ENCODE results near the gene ANKRD44. TPM values are rescaled to one million over a fixed set of nuclear protein-coding genes. Genes with fewer than 3 reads are reported as not detected.
"Not testable (repeated sequence)": the region's sequence is repeated elsewhere in the genome, so short reads cannot be mapped to it uniquely, and the experiment has no call there.

ANKRD44 gene
- polyA plus RNA-seq, 3 donors = 9.6 to 10.5 (median 9.8) TPM

DNA sequence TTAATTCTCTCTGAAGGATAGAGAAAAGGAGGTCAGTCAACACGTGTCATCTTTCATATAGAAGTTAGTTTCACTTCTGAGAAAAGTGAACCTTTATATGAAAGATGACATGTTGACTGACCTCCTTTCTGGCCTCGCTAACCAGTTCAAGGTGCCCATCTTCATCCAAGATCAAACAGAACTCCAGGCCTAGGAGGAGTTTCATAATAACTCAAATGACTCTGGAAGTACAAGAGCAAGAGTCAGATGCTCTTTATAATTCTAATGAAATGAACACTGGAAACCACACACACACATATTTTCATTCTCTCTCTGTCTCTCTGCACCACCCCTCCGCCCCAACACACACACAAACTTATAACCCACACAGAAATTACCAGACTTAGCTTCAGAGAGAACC is 16.3 kb downstream of the ANKRD44 start:
- DNase-seq (ENCODE audit: low read depth in 3 of 3, low spot score in 2 of 3) = no peak

DNA sequence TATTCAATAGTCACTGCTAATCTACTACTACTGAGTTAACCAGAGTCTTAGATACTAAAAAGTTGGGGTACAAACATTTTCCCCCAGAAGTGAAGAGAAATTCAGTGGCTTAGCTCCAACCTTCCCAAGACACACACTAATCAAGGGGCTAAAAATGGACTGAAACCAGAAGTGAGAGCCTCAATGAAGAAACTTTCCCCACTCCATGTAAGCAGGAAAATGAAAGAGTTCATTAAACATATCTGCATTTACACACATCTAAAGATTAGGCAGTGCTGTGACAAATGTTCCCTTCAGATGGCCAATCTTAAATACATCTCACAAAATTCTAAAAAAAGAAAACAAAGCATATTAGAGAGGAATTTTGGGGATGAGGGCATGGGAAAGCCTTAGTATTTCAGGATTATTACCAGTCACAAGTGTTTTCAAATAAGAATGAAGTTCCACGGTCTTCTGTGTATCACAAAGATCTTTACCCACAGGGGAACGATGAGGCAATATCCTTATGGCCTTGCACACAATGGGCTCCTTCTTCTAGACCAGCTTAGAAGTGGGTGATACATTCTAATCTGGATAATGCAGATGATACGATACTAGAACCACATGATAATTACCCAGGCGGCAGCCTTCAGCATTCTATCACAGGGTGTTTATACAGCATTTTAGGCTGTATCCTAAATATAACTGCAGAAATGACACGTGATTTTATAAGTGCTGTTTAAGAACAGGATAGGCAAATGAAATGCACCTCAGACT is 17.1 kb downstream of the ANKRD44 start:
- DNase-seq (ENCODE audit: low read depth in 3 of 3, low spot score in 2 of 3) = no peak

DNA sequence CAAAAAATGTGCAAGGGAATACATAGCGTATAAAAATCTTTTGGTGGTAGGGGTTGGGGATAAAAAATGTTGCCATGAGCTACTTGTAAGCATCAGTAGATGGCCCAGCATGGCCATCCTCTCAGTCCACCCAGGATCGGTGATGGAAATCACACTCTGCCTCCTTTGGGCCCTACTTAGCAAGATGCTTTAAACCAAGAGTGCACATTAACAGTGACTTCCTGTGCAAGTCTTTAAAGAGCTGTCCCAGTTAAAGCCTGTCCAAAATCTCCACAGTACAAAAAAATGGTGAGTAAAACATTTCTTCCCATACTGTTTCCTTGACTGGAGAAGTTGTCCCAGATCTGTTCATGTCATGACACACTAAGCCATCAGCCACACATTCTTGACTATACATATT is 18.0 kb downstream of the ANKRD44 start:
- DNase-seq (ENCODE audit: low read depth in 3 of 3, low spot score in 2 of 3) = no peak

DNA sequence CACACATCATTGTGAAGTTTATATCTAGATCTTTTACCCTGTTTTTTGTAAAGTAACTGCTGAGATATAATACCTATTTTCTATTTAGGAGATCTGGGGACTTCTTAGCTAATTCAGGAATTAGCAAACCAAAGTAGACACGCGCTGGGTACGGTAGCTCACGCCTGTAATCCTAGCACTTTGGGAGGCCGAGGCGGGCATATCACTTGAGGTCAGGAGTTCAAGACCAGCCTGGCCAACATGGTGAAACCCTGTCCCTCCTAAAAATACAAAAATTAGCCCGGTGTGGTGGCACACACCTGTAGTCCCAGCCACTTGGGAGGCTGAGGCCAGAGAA is 23.0 kb downstream of the ANKRD44 start:
- not testable (repeated sequence) for DNase-seq (ENCODE audit: low read depth in 3 of 3, low spot score in 2 of 3)

DNA sequence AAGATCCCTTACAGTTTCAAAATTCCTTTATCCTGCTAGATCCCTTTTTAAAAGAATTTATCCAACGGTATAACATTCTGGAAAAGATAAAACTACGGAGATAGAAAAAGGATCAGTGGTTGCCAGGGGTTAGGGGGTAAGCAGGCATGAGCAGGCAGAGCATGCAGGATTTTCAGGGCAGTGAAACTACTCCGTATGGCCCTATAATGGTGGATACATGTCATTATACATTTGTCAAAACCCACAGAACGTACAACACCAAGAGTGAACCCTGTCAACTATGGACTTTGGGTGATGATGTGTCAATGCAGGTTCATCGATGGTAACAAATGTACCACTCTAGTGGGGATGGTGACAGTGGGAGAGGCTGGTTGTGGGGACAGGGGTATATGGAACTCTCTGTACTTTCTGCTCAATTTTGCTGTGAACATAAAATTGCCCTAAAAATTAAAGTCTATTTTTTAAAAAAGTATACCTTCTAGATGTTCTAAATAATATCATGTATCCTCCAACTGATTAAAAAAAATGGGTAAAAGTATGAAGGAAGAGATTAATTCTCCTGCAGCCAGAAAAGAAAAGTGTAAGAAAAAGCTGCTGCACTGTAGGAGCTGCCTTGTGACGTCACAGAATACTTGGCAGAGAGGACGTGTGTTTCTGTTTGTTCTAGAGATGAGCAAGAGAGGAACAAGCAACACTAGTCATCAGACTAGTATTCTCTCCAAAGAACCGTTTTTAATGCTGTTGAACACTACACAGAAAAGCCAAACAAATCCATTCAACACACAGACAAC is 23.6 kb downstream of the ANKRD44 start:
- DNase-seq (ENCODE audit: low read depth in 3 of 3, low spot score in 2 of 3) = no peak

DNA sequence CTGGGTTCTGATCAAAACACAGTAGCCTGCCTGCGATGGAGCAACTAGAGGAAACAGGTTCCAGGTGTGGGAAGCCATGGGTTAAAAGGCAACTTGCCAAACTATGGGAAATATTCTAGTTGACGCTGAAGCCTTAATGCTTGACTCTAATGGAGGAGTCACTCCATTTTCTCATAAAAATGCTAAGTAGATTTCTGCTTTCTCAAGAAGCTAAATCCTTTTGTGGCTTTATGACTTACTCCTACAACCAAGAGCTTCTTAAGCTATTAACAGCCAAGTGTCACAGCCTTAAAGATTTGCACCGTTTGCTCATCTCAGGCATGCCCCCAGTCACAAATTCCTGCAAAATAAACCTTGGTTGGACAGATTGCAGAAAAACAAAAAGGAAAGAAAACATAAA is 25.2 kb downstream of the ANKRD44 start:
- DNase-seq (ENCODE audit: low read depth in 3 of 3, low spot score in 2 of 3) = no peak

DNA sequence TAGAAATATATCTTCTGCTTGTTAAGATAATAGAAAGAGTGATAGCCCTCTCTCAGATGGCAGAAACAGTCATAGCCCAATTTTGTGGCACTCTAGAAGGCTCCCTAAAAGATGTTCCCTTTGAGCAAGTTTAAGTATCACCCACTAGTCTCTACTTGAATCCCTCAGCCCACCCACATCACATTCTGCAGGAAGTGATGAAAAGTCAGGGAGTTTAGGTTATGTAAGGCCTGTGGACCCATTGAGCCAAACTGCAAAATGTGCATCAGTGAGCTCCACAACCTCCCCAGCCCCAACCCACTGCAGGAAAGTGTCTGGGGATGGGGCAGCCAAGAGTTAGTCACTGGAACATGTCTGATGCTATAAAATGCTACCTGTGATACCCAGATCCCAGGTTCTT is 25.6 kb downstream of the ANKRD44 start:
- DNase-seq (ENCODE audit: low read depth in 3 of 3, low spot score in 2 of 3) = no peak

DNA sequence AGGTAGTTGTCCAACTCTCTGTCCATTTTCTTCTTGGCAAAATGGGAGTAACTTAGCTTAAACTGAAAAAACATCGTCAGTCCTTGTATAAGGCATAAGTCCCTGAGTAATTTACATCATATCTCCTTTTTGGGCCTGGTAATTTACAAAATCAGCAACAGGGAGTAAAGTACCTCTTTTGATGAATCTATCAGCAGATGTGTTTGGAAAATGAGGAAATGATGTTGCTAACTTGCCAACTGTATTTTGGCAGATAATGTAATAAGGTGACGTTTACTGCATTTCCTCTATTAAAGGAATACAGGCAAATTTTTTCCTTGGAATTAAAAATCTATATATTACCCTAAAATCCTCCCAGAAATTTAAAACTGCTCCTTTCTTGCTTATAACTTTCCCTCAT is 29.2 kb downstream of the ANKRD44 start:
- DNase-seq (ENCODE audit: low read depth in 3 of 3, low spot score in 2 of 3) = no peak

DNA sequence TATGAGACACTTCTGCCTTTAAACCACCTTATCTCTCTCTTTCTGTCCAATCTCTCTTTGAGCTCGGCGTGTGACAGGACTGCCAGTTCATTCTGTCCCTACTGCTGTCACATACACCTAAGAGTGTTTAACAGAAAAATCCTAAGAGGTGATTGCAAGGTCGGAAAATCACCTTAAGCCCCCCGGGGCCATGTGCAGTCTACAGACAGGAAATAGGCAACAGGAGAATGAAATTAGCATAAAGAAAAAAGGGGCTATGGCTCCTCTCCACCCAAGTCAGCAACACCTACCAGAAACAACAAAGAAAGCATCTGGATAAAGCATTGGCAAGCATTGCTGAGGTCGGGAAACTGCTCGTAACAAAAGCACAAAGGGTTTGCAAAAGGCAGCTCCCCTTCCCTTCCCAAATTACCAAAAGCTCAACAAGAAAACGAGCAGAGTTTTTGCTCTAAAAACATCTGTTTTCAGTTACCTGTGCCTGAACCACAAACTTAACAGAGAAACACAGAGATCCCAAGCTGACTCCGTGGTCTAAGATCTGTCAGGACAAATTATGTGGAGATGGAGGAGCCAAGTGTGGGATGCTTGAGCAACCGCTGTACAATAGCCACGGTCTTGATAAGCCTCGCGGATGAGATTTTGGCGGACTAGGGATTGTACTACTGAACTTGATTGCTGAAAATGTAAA is 30.4 kb downstream of the ANKRD44 start:
- no peak for DNase-seq (ENCODE audit: low read depth in 3 of 3, low spot score in 2 of 3)

DNA sequence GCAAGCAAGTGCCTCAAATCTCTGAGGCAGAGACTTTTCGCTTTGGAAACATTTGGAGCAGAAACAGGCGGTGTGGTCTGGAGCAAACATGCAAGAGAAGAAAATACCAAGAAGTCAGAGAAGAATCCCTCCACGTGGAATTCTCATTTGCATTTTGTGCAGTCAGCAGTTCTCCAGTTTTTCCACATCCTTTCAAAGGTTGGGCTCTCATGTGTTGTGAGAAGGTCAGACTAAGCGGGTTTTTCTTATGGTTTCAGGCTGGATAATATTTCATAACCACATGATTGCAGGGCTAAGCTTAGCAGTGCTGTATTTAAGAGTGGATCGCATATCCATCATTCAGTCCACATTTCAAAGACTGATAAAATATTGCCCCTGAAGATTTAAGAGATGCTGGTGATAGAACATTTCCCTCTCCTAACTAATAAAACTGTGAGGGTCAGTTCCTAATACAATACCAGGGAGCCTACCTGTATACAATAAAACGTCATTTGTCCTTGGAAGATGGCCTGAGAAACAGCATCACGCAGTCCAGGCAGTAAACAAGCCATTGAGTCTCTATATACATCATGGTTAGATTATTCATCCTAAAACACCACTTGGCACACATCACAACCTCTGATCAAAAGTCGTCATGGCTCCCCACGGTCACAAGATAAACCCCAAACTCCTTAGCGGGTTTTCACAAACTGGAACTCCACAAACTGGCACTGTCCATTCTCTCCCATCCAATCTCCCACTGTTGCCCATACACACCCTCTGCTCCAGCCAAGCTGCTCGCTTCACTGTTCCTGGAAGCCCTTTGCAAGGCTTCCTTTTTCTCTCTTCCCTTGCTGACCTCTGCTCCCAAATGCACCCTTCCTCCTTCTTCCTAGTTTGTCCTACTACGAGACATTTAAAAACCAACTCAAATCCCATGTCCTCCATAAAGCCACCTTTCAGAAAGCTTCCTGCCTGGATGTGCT is 31.5 kb downstream of the ANKRD44 start:
- DNase-seq (ENCODE audit: low read depth in 3 of 3, low spot score in 2 of 3) = no peak

DNA sequence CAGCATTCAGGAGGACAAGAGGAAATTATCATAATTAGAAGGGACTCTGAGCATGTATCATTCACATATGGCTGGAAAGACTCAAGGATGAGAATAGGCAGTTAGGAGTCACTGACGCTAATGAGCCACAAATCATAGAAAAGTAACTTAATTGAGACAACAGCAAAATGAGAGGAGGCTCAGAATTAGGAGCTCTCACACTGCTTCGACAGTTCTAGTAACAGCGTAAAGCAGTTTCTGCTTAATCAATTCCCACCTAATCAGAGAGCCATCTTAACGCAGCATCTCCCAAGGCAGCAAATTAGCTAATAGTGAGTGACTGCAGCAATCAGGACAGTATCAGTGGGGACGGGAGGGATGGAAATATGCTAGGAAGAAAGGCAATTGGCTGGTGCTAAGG is 32.8 kb downstream of the ANKRD44 start:
- DNase-seq (ENCODE audit: low read depth in 3 of 3, low spot score in 2 of 3) = no peak

DNA sequence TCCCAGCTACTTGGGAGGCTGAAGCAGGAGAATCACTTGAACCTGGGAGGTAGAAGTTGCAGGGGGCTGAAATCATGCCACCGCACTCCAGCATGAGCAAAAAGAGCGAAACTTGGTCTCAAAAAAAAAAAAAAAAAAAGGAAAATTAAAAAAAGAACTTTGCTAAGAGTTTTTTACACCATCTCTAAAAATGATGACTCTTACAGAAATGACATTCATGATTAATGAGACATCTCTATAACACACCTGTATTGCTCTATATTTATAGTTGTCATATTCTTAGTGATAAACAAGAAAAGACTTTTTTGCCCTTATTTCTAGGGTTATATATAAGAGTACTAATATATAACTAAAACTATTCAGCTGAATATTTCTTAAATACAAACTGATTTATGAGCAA is 34.4 kb downstream of the ANKRD44 start:
- DNase-seq (ENCODE audit: low read depth in 3 of 3, low spot score in 2 of 3) = no peak

DNA sequence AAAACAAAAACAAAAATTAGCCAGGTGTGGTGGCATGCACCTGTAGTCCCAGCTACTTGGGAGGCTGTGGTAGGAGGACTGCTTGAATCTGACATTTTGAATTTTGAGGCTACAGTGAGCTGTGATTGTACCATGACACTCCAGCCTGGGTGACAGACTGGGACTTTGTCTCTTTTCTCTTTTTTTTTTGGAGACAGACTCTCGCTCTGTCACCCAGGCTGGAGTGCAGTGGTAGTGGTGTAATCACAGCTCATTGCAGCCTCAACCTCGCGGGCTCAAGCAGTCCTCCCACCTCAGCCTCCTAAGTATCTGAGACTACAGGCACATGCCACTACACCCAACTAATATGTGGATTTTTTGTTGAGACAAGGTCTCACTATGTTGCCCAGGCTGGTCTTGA is 35.6 kb downstream of the ANKRD44 start:
- DNase-seq (ENCODE audit: low read depth in 3 of 3, low spot score in 2 of 3) = no peak

DNA sequence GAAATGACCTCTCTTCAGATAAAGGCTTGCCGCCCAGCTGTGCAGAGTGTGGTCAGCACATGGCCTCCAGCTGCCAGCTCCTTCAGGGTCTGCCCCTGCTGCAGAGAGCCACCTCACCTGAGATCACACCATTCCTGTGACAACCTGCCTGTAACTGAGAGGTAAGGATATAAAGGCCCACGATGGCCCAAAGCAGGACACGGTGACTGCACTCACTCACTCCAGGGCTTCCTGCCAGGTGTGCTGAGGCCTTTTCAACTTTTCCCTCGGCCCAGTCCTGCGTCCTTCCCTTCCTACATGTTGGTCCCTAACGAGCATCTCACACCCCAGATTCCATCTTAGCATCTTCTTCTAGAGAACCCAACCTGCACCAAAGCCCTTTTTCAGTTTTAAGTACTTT is 36.2 kb downstream of the ANKRD44 start:
- no peak for DNase-seq (ENCODE audit: low read depth in 3 of 3, low spot score in 2 of 3)

DNA sequence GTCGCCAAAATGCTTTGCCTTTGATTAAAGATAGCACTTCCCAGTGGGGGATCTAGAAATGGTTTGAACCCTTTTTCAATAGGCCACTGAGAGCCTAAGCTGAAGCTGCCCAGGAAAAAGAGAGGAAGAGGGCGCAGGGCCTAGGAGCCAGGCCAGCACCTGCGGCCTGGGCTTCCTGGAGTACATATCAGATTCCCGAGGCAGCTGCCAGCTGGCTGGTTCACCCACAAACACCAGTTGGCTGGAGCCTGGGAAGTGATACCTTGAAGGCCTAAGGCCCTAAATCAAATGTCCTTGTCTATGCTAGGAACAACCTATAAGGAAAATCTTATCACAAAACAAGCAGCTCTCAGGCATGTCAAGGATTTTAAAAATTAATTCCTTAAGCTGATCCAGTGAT is 37.1 kb downstream of the ANKRD44 start:
- no peak for DNase-seq (ENCODE audit: low read depth in 3 of 3, low spot score in 2 of 3)

DNA sequence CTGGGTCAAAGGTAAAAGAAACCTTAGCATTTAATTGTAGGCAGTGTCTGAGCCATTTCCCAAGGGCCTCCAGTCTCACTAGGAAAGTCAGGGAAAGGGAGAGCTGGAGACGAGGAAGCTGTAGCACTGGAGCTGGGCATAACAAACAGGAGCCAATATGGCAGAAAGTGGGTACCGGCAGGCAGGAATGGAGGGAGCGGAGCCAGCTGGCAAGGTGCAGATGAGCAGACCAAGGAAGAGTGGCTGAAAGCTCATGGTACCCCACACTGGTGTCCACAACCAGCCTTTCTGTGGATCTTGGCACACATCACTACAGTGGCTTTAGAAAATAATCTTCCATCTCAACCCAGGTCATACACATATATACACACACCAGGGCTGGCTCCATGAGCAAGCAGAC is 40.0 kb downstream of the ANKRD44 start:
- no peak for DNase-seq (ENCODE audit: low read depth in 3 of 3, low spot score in 2 of 3)

DNA sequence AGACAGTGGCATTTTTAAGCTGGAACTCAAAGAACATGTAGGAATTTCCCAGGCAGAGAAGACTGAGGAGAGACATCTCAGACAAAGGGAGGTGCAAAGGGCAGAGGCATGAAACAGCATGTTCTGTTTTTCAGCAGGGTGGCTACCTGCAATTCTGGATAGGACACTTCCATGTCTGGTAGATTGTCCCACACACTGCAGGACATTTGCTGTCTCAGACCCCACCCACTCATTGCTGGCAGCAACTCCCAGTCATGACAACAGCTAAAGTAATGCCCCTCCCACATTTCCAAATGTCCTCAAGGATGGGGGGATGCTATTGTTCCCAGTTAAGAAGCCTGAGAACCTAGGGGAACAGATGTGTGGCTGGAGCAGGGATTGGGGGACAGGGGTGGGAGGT is 40.8 kb downstream of the ANKRD44 start:
- DNase-seq (ENCODE audit: low read depth in 3 of 3, low spot score in 2 of 3) = no peak

DNA sequence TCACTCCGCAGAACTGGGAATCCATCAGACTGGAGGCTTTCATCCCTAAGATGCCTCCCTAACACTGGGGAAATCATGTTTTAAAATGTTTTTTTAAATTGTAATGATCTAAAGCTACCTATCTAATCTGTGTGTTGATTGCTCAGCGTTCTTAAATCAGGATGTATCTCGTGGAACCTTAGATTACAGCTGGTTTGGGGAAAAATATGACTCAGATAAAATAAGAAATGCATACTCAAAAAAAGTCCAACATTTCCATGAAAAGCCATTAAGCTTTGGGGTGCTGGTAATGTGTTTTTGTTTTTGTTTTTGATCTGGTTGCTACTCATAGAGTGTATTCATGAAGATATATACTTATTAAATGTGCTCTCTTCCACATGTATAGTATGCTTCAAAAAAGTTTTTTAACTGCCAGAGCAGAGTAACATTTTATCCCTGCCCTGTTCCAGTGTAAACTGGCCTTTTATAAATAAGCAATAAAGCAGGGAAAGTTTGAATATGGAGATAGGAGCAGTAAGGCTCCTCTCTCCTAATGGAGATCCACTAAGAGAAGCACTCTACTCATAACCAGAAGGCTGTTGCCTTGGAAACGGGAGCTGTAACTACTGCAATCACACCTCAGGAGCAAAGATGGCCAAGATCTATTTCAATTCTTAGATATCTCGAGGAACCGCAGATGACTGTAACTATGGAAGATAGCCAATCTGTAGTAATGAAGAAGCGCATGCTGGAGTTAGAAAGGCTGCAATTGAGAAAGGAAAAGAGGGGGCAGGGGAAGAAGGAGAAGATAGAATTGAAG is 41.6 kb downstream of the ANKRD44 start:
- no peak for DNase-seq (ENCODE audit: low read depth in 3 of 3, low spot score in 2 of 3)

DNA sequence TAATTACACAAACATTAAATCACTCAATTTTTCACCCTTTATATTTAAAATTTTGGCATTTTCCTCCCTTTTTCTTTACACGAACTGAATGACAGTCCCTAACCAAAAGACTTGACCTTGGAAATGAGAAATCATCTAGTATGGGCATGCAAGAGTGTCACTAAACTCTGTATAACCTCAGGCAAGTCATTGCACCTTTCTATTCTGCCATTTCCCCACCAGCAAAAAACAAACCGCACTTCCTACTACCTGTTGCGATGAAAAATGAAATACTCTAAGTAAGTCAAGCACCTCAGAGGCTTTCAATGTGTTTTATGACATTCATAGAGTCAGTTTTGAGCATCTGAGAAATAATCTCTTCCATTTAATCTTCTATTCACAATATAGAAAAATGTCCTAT is 44.1 kb downstream of the ANKRD44 start:
- DNase-seq (ENCODE audit: low read depth in 3 of 3, low spot score in 2 of 3) = no peak

DNA sequence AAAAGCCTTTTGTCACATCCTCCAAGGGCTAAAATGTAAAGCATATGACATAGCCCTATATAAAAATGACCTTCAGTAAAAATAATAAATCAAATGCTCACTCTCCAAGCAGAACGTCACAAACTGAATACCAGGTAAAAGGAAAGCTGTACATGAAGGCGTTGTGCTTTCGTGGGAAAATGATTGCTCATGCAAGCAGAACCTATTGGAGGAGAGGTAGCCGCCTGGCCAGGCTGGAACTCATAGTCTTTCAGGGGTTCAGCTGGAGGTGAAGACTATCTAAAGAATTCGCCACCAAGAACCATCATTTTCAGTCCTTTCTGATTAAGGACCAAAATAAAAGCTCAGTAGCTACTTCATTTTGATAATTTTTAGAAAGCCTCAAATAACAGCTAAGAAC is 44.7 kb downstream of the ANKRD44 start:
- no peak for DNase-seq (ENCODE audit: low read depth in 3 of 3, low spot score in 2 of 3)

Data from right renal cortex interstitium (tissue), 3 donors.